Activated T-cell treated with anti-CD3 and anti-CD28 coated beads, Interleukin-2, amount 50 U/mL, for 24 hours (primary cell): Measurements from ENCODE around the gene OR52H1.
"Not testable (repeated sequence)": the region's sequence is repeated elsewhere in the genome, so short reads cannot be mapped to it uniquely, and the experiment has no call there.

Experiments
- DNase-seq: peaks from one replicate; pipeline ENCODE4 v3.0.0-alpha.2; 2020
- H3K27ac Mint-ChIP-seq: 2 replicates; pipeline ENCODE4 v1.8.0; 2020; ENCODE audit warnings: mild to moderate bottlenecking, mixed read lengths
- H3K27me3 Mint-ChIP-seq: 2 replicates; pipeline ENCODE4 v1.8.0; 2020; ENCODE audit warnings: mixed read lengths
- H3K36me3 Mint-ChIP-seq: 2 replicates; pipeline ENCODE4 v1.8.0; 2020; ENCODE audit warnings: low read depth, mixed read lengths
- H3K4me1 Mint-ChIP-seq: 2 replicates; pipeline ENCODE4 v1.8.0; 2020; ENCODE audit warnings: low read depth, mixed read lengths
- H3K4me3 Mint-ChIP-seq: 2 replicates; pipeline ENCODE4 v1.8.0; 2020; ENCODE audit warnings: mild to moderate bottlenecking, moderate library complexity, mixed read lengths
- H3K9me3 Mint-ChIP-seq: 2 replicates; pipeline ENCODE4 v1.8.0; 2020; ENCODE audit warnings: mixed read lengths

The OR52H1 gene

DNA sequence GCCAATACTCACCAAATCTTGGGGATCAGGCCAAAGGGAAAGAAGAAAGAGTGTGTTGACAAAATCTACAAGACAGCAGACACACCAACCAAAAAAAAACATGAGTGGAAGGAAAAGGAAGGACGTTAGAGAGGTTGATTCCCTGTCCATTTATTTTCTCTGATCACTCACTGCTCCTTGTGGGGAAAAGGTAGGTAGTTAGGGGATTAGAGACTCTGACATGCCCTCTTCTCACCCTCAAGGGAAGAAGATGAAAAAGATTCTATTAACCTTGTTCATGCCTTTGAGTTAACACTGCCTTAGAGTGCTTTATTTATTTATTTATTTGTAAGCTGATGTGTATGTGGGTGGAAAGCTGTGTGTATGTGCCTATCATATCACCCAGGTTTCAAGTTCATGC, at the start of gene OR52H1:
OR52H1 (minus strand) TSS at position 101 of the 400 bp plus-strand sequence. CDS start 3,035 bp downstream, outside the sequence.
- DNase-seq: no peak
- no peak within 1 kb of the TSS for H3K27ac Mint-ChIP-seq
- H3K4me3 Mint-ChIP-seq: no peak within 1 kb of the TSS
- no peaks in the 10 kb centered on the region for H3K27me3 Mint-ChIP-seq
- H3K9me3 Mint-ChIP-seq: no peaks in the 10 kb centered on the region
- no peaks in the 10 kb centered on the region for H3K36me3 Mint-ChIP-seq
- no peaks in the 10 kb centered on the region for H3K4me1 Mint-ChIP-seq

DNA sequence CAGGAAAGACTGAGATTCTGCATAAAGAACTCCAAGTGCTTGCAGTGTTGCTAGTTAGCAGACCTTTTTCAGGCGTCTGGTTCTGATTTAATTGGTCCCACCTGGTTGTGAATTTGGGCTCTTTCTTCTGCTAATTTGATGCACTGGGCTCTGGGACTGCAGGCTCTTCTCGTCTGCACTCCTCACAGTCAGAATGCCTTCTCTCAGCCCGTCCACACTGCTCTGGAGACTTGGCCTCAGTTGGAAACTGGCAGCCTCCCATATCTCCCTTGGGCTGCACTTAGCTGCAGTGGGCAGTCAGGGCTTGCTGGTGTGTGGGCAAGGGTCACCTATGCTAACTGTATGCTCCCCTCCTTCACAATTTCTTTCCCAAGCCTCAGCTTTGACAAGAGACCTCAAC, 49.6 kb upstream of the OR52H1 start:
- Mint-ChIP-seq H3K4me3 (no peak overlapping the region), H3K9me3 (no peaks in the 10 kb centered on the region), H3K27me3 (peaks cover 19% of the 10 kb centered on the region), H3K4me1 (peaks cover 9% of the 10 kb centered on the region), H3K36me3 (no peaks in the 10 kb centered on the region), H3K27ac (no peak overlapping the region)
- no peak for DNase-seq

DNA sequence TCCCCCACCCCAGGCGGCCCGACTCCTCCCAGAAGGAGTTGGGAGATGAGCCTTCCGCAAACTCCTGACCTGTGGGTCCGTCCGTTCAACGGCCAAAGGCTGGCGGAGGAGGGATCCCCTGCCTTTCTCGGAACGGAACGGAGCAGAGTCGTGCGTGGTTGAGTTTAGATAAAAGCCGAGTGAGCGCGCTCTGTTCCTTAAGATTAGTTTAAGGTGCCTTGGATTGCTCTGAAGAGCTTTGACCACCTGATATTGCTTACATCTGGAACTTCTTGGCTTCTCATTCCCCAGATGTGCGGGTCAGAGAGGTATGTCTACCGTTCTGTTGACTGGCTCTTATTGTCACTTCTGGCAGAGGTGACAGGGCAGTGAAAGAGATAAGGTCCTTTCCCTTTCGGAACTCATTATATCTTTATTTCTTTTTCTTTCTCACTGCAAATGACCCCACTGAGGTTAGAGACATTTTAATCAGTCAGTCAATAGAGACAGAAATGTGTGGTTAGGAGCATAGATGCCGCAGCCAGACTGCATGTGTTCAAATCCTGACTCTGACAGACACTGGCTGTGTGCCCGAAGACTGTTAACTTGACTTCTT, 48.4 kb upstream of the OR52H1 start, which contains the start of gene TRIM6:
TRIM6 (plus strand) TSS at position 31 of the 595 bp plus-strand sequence; CDS start at position 292, 261 bp downstream.
- peaks cover 19% of the 10 kb centered on the region for H3K27me3 Mint-ChIP-seq
- H3K4me1 Mint-ChIP-seq: peaks cover 9% of the 10 kb centered on the region
- DNase-seq: peak; percentile 33
- no peaks in the 10 kb centered on the region for H3K36me3 Mint-ChIP-seq
- H3K27ac Mint-ChIP-seq: peak within 1 kb of the TSS; percentile 14
- peak within 1 kb of the TSS; percentile 73 for H3K4me3 Mint-ChIP-seq
- H3K9me3 Mint-ChIP-seq: no peaks in the 10 kb centered on the region

DNA sequence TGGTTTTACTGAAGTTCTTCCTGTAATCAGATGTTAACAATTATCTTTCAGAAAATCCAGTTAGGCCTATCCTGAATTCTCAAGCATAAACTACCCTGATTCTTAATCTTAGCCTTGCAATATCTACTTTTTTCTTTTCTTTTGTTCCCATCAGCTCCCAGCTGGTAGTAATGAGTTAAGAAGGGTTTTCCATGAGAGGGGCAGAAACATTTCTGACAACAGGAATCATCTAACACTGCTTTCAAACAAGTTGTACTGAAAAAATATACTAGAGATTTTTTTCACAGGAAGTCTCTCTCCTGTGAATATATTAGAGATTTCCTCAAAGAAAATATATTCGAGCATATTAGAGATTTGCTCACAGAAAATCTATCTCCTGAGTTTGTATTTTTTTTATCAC, 44.8 kb upstream of the OR52H1 start:
- DNase-seq: no peak
- Mint-ChIP-seq H3K27me3 (peaks cover 18% of the 10 kb centered on the region), H3K4me1 (peaks cover 9% of the 10 kb centered on the region), H3K9me3 (no peaks in the 10 kb centered on the region), H3K36me3 (no peaks in the 10 kb centered on the region), H3K4me3 (no peak overlapping the region), H3K27ac (no peak overlapping the region)

DNA sequence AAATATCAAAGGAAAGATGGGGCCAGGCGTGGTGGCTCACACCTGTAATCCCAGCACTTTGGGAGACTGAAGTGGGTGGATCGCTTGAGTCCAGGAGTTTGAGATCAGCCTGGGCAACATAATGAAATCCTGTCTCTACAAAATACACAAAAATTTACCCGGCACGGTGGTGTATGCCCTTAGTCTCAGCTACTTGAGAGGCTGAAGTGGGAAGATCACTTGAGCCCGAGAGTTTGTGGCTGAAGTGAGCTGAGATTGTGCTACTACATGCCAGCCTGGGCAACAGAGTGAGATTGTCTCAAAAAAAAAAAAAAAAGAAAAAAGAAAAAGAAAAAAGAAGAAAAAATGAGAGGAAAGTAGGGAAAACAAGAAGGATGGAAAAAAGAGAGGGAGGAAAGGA, 44.3 kb upstream of the OR52H1 start:
- Mint-ChIP-seq H3K36me3 (no peaks in the 10 kb centered on the region), H3K27ac (no peak overlapping the region), H3K4me3 (no peak overlapping the region), H3K4me1 (peaks cover 9% of the 10 kb centered on the region), H3K9me3 (no peaks in the 10 kb centered on the region), H3K27me3 (peaks cover 13% of the 10 kb centered on the region)
- DNase-seq: no peak

DNA sequence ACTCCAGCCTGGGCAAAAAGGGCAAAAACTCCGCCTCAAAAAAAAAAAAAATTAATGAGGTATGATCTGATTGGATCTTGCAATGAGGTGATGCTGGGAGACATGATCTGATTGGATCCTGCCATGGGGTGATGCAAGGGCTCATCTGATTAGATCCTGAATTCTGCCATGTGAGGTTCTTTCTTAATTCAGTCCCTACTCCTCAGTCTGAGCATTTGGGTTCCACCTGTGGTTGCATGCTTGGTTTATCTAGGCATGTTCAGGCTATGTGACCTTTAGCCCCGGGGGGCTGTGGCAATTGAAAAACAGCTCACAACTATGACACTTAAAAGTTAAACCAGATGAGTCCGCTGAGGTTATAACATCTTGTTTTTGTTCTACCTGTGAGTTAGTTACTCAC, 43.3 kb upstream of the OR52H1 start:
- H3K4me1 Mint-ChIP-seq: peaks cover 5% of the 10 kb centered on the region
- no peaks in the 10 kb centered on the region for H3K36me3 Mint-ChIP-seq
- H3K27ac Mint-ChIP-seq: no peak overlapping the region
- no peaks in the 10 kb centered on the region for H3K9me3 Mint-ChIP-seq
- peaks cover 4% of the 10 kb centered on the region for H3K27me3 Mint-ChIP-seq
- DNase-seq: no peak
- no peak overlapping the region for H3K4me3 Mint-ChIP-seq

DNA sequence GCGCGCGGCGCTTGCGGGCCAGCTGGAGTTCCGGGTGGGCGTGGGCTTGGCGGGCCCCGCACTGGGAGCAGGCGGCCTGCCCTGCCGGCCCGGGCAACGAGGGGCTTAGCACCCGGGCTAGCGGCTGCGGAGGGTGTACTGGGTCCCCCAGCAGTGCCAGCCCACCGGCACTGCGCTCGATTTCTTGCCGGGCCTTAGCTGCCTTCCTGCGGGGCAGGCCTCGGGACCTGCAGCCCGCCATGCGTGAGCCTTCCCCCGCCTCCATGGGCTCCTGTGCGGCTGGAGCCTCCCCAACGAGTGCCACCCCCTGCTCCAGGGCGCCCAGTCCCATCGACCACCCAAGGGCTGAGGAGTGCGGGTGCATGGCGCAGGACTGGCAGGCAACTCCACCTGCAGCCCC, 41.6 kb upstream of the OR52H1 start:
- DNase-seq, H3K9me3 Mint-ChIP-seq, H3K36me3 Mint-ChIP-seq, H3K27ac Mint-ChIP-seq, H3K27me3 Mint-ChIP-seq, H3K4me1 Mint-ChIP-seq, H3K4me3 Mint-ChIP-seq: not testable (repeated sequence)

DNA sequence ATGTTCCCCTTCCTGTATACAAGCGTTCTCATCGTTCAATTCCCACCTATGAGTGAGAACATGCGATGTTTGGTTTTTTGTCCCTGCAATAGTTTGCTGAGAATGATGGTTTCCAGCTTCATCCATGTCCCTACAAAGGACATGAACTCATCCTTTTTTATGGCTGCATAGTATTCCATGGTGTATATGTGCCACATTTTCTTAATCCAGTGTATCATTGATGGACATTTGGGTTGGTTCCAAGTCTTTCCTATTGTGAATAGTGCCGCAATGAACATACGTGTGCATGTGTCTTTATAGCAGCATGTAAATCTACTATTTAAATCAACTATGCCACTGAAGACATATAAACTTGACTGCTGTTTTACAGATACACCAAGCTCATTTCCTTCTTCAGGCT, 36.1 kb upstream of the OR52H1 start:
- H3K36me3 Mint-ChIP-seq, H3K9me3 Mint-ChIP-seq, H3K4me1 Mint-ChIP-seq, DNase-seq, H3K27me3 Mint-ChIP-seq, H3K4me3 Mint-ChIP-seq, H3K27ac Mint-ChIP-seq: not testable (repeated sequence)

DNA sequence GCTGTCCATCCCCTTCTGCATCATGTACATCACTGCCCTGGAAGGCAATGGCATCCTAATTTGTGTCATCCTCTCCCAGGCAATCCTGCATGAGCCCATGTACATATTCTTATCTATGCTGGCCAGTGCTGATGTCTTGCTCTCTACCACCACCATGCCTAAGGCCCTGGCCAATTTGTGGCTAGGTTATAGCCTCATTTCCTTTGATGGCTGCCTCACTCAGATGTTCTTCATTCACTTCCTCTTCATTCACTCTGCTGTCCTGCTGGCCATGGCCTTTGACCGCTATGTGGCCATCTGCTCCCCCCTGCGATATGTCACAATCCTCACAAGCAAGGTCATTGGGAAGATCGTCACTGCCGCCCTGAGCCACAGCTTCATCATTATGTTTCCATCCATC, 32.7 kb upstream of the OR52H1 start:
- Mint-ChIP-seq H3K36me3 (no peaks in the 10 kb centered on the region), H3K27ac (no peak overlapping the region), H3K9me3 (peaks cover 2% of the 10 kb centered on the region), H3K4me3 (no peak overlapping the region), H3K27me3 (no peaks in the 10 kb centered on the region), H3K4me1 (no peaks in the 10 kb centered on the region)
- no peak for DNase-seq

DNA sequence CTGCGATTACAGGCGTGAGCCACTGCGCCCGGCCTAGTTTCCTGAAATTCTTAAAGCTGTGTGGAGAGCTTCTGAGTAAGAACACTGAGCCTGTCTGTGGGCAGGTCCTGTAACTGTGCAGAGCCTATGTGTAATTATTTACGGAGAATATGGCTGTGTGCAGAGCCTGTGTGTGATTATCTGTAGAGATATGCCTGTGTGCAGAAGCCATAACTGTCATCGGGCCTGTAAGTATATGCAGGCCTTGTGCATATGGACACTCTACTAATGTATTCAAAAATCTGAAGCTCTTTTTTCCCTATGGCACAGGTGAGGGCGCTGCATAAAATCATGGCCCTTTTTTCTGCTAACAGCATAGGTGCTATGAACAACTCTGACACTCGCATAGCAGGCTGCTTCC, 32.2 kb upstream of the OR52H1 start, which contains the start of gene OR52B6:
OR52B6 (plus strand) TSS at position 301 of the 400 bp plus-strand sequence; CDS start at position 301, 0 bp downstream.
- H3K4me1 Mint-ChIP-seq: no peaks in the 10 kb centered on the region
- H3K9me3 Mint-ChIP-seq: peaks cover 2% of the 10 kb centered on the region
- no peak for DNase-seq
- H3K36me3 Mint-ChIP-seq: no peaks in the 10 kb centered on the region
- no peak within 1 kb of the TSS for H3K4me3 Mint-ChIP-seq
- H3K27me3 Mint-ChIP-seq: no peaks in the 10 kb centered on the region
- H3K27ac Mint-ChIP-seq: no peak within 1 kb of the TSS

DNA sequence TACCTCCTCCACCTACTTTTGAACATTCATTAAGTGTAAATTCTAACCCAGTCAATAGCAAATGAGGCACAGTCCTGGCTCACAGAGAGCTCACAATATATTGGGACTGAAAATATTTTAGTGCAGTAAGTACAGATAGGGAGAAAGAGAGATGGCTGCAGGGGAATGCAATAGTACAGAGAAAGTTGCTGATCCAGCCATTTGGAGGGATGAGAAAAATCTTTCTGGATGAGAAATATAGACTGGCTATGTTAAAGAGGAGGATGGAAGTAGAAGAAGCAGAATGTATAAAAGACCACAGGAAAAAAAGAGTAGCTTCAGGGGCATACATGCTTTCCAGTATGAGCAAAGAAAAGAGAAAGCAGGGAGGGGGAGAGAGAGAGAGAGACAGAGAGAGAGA, 28.8 kb upstream of the OR52H1 start:
- Mint-ChIP-seq H3K36me3 (no peaks in the 10 kb centered on the region), H3K27ac (no peak overlapping the region), H3K27me3 (no peaks in the 10 kb centered on the region), H3K4me1 (no peaks in the 10 kb centered on the region), H3K4me3 (no peak overlapping the region), H3K9me3 (no peaks in the 10 kb centered on the region)
- no peak for DNase-seq

DNA sequence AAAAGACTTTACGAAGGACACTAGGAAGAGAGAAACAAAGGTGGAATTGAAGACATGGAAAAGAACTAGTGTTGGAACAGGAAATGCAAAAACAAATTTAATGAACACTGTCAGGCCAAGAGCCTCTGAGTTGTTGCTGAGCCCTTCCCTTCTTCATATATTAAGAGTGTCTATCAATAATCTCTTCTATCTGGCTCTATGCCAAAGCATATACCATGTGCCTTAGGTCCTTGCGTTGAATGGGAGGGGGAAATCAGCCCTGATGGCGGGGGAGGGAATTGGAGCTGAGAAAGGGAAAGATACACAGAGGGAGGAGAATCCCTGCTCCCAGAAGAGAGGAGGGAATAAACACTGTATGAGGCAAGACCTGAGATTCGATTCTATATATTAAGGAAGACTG, 26.8 kb upstream of the OR52H1 start:
- no peaks in the 10 kb centered on the region for H3K36me3 Mint-ChIP-seq
- no peaks in the 10 kb centered on the region for H3K4me1 Mint-ChIP-seq
- no peaks in the 10 kb centered on the region for H3K27me3 Mint-ChIP-seq
- no peak for DNase-seq
- no peak overlapping the region for H3K4me3 Mint-ChIP-seq
- no peaks in the 10 kb centered on the region for H3K9me3 Mint-ChIP-seq
- H3K27ac Mint-ChIP-seq: no peak overlapping the region

DNA sequence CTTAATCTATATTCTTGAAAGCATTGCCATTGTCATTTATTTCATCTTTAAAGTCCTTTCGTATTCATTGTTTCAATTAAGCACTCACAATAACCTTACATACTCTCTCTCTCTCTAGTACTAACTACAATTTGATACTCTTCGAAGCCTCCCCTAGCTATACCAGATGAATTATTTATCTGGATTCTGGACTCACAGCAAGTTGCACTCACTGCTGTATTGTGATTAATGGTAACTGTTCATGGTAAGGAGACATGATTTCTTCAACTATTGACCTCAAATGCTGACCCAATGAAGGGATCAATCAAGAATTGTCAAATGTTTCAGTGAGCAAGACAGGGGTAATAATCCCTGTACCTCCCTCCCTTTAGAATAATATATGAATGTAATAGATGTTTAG, 26.3 kb upstream of the OR52H1 start:
- Mint-ChIP-seq H3K27ac (no peak overlapping the region), H3K4me1 (no peaks in the 10 kb centered on the region), H3K4me3 (no peak overlapping the region), H3K27me3 (no peaks in the 10 kb centered on the region), H3K36me3 (no peaks in the 10 kb centered on the region), H3K9me3 (no peaks in the 10 kb centered on the region)
- DNase-seq: no peak

DNA sequence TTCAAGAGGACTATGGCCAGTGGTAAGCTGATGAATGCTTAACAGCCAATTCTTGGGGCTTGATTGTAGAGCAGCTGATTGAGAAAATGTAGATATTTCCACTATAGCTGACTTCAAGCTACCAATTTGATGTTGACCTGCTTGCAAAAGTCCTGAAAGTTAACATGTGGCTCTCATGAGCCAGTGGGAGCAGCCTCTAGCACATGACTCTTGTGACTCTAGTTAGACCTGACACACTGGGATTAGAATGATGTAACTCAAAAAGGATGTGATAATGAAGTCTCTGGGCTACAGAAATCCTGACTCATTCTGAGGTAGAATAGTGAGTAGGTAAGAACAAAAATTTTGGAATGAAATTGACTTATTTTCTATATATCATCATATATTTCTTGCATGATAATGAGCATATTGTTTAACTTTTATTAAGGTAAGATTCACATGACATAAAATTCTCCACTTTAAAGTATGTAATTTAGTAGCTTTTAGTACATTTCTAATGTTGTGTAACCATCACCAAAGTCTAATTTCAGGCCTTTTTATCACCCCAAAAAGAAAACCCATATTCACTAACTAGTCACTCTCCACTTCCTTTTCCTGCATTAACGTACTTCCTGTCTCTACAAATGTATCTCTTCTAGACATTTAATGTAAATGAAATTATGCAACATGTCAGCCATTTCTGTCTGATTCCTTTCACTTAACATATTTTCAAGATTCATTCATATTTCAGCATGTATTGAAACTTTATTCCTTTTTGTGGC, 16.1 kb upstream of the OR52H1 start:
- DNase-seq: no peak
- Mint-ChIP-seq H3K4me1 (peaks cover 6% of the 10 kb centered on the region), H3K27ac (no peak overlapping the region), H3K27me3 (no peaks in the 10 kb centered on the region), H3K4me3 (no peak overlapping the region), H3K36me3 (no peaks in the 10 kb centered on the region), H3K9me3 (peaks cover 5% of the 10 kb centered on the region)

DNA sequence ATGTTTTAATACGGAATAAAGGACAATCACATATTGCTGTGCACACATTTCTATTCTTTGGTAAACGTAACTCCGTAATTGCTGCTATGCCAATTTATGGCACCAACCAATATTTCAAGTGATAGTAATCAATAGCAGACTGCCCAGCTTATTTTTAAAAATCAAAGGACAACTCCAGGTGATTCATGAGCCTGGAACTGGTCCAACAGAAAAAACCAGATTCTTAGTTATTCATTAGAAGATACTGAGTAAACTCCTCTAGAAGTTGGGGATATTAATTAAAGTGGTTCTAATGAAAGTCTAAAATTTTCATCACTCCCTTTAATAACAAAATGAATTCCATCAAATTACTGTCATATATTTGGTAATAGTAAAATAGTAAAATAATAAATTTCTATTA, 9.4 kb upstream of the OR52H1 start:
- Mint-ChIP-seq H3K4me1 (no peaks in the 10 kb centered on the region), H3K36me3 (no peaks in the 10 kb centered on the region), H3K4me3 (no peak overlapping the region), H3K27me3 (no peaks in the 10 kb centered on the region), H3K9me3 (no peaks in the 10 kb centered on the region), H3K27ac (no peak overlapping the region)
- DNase-seq: no peak
